ENCODE results near the gene HBEGF.
"Not testable (repeated sequence)": the region's sequence is repeated elsewhere in the genome, so short reads cannot be mapped to it uniquely, and the experiment has no call there.

Gene HBEGF

DNA sequence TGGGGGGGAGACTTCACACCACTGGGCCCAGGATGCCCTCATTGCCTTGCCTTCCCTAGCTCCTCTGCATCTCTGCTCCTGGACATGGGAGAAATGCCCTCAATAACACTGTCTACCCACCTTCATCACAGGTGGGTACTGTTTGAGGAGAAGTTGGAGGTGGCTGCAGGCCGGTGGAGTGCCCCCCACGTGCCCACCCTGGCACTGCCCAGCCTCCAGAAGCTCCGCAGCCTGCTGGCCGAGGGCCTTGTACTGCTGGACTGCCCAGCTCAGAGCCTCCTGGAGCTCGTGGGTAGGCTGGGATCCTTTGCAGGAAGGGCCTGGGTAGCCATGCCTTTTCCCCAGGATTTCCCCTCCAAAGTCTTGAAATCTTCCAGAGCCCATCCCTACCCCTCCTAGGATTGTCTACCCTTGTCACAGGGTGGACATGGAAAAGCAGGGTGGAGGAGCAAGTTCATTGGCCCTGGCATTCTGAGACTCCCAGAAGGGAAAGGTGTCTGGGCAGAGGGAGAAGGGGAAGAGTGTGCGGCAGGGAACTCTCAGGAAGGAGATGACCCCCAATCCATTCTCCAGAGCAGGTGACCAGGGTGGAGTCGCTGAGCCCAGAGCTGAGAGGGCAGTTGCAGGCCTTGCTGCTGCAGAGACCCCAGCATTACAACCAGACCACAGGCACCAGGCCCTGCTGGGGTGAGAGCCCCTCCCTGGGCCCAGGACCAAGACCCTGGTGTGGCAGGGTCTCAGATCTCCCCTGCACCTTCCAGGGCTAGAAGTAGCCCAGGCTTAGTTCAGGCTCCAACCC, 14.5 kb upstream of the HBEGF start:
- no peak for DNase-seq

- DNase-seq = no peak
Measured at GRCh38 chr5:140360101-140360500, 13.7 kb upstream of the HBEGF start, which contains the start of gene SLC4A9. Gene SLC4A9, plus strand, starts transcription at chr5:140360194. Its CDS starts 43 bp downstream, at chr5:140360237.

DNA sequence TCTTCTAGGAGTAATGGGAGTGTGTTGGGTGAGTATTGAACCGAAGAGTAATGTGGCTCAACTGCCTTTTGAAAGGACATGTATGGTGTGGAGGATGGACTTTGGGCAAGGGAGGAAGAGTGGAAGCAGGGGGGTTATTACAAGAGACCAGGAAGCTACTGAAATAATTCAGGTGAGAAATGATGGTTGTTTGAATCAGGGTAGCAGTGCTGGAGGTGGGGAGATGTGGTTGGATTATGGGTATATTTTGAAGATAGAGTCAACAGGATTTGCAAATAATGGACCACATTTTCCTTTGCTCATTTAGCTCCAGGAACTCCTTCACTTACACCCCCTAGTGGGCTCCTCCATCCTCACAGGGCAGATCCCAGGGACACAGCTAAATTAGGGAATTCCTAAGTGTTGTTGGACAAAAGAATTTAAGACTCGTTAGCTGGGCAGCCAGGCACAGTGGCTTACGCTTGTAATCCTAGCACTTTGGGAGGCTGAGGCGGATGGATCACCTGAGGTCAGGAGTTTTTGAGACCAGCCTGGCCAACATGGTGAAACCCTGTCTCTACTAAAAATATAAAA, 12.4 kb upstream of the HBEGF start:
- no peak for DNase-seq

DNA sequence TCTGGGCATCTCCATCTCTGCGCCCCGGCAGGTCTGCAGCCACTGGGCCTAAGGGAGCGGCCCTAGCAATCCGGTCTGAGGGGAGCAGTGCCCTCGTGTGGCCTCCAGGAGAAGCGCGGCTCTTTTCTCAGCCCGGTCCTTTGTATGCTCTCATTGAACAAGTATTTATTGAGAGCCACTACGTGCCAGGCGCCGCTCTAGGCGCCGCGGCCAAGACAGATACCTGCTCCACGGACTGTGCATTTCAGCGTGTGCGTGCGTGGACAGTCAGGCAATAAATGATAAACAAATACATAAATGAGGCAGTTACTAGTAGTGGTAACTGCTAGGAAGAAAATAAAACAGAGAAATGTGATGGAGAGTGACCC, 11.3 kb upstream of the HBEGF start:
- peak; percentile 86 for DNase-seq

- no peak for DNase-seq
Measured at GRCh38 chr5:140356853-140357725, 10.7 kb upstream of the HBEGF start.

DNA sequence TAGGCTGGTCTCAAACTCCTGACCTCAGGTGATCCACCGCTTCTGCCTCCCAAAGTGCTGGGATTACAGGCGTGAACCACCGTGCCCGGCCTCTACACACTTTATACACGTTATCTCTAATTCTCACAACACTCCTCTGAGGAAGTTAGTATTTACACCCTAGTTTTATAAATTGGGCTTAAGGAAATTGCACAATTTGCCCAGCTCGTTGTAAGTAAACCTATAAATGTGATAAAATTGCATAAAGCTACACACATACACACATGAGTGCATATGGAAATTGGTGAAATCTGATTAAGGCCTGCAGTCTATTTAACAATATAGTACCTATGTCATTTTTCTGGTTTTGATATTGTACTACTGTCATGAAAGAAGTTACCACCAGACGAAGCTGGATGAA, 9.1 kb upstream of the HBEGF start:
- no peak for DNase-seq

- DNase-seq = peak; percentile 62
Measured at GRCh38 chr5:140351609-140352334, 5.4 kb upstream of the HBEGF start.

- DNase-seq = no peak
Measured at GRCh38 chr5:140349244-140349643, 2.8 kb upstream of the HBEGF start.

- DNase-seq = no peak
Measured at GRCh38 chr5:140348104-140348503, 1.7 kb upstream of the HBEGF start.

DNA sequence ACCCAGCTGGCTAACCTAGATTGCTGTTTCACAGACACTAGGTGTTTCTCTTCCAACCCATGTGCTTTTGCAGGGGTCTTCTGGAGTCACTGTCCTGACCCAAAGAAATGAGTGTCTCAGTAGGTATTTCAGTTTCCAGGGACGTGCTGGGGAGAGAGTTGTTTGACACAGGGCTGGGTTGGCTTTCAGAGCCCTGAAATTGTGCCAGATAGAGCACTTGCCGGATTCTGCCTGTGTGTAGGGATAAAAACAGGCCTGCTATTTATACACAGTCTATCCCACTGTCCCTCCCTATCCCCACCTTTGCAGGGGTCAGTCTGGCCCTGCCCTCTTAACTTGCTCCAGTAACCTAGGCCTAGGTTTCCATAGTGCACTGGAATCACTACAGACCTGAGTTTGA, 957 bp upstream of the HBEGF start:
- DNase-seq = no peak

- DNase-seq = no peak
Measured at GRCh38 chr5:140345919-140346347, 470 bp downstream of the HBEGF start.

DNA sequence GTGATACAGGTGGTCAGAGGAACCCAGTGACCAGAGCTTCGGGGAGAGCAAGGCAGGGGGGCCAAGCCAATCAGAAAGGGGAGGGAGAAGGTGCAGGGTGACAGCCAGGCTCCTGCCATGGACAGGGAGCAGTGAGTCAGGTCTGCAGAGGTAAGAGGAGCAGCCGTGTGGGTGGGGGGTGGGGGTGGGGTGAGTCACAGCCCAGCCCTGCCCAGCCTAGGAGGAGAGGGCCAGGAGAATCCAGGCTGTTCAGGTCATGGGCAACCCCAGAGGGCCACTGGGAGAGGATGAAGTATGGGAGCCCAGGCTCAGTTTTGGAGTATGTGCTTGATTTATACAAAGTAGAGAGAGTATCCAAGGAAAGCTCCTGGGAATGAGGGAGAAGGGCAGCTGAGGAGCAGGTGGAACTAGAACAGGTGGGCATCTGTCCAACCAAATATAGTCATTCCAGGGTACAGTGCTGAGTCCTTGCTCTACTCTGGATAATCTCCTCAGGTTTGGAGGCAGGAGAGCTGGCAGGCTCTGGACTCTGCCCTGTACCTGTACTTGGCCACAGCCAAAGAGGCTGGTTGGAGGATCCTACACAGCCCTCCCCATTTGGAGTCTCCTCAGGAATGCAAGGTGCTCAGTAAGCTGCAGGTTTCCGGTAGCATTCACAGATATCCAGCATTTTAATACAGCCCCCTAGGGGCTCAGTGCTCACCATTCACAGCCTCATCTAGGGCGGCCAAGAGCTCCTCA, 1.6 kb downstream of the HBEGF start:
- DNase-seq = peak; percentile 44

DNA sequence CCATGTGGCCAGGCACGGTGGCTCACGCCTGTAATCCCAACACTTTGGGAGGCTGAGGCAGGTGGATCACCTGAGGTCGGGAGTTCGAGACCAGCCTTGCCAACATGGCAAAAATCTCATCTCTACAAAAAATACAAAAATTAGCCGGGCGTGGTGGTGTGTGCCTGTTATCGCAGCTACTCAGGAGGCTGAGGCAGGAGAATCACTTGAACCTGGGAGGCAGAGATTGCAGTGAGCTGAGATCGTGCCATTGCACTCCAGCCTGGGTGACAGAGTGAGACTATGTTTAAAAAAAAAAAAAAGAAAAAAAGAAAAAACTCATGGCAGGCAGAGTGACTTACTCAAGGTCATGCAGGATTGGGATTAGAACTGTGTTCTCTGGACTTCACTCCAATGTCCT, 2.6 kb downstream of the HBEGF start:
- DNase-seq = not testable (repeated sequence)

DNA sequence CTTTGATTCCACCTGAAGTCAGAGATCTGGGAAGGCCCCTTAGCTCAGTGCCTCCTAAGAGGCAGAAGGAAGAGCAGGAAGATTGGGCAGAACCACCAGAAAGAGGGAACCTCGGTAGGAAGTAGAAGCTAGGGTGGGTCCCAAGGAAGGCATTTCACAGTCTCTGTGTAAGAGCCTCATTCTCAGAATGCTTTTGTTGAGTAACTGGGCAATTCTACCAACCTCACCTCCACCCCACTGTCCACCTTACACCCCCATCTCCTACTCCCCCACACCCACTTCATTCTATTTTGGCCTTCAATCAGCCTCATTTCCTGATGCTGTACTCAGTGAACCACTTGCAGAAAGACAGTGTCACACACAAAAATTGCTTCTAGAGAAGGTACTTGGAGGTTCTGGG, 3.5 kb downstream of the HBEGF start:
- no peak for DNase-seq

DNA sequence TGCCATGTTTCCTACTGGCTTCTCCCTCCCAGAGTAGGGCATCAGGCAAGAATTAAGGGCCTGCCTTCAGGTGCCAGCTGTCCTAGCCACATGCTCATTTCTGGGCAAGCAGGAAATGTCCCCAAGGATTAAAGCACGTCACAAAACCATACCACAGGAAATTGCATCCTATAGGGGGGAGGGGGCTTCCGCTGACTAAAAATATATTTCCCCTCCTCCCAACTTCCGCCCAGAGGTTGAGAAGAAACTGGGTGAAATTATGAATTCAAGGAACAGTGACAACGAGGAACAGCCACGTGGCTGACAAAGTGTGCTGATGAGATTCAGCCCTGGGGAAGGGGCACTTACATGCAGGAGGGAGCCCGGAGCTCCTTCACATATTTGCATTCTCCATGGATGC, 4.1 kb downstream of the HBEGF start:
- peak; percentile 50 for DNase-seq

DNA sequence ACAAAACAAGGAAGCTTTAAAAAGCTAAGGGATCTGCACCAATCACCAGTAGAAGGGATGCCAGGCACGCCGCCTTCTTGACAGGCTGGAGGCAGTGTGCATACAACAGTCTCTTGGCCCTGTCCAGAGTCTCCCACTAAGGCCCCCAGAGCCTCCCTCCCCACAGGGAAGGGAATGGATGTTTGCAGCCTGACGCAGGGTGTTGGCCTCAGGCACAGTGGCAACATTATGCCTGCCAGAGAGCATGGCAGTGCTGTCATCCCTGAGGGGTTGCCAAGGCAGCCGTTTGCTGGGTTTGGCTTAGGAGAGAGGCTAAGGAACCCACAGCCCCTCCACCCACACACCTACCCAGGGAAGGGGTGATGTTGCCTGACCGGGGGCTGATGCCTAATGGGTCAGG, 4.8 kb downstream of the HBEGF start:
- DNase-seq = no peak

DNA sequence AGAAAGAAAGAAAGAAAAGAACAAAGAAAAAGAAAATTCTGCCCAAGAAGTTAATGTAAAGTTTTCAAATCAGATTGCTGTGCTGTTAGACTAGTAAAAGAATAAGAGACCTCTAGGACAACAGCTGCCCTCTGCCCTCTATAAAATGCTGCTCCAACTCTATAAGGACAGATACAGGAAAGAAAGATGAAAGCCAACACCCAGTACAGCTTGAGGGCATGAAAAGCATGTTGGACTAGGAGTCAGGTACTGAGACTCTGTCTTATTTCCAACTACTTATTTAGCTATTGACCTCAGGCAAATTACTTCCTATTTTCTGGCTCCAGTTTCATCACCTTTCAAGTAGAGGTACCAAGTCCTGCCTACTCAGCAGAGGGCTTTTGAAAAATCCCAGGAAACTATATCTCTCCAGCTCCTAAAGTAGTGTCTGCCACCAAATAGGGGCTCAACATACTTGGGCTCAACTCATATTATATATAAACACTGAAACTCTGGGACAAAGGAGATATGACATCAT, 5.7 kb downstream of the HBEGF start:
- DNase-seq = no peak

DNA sequence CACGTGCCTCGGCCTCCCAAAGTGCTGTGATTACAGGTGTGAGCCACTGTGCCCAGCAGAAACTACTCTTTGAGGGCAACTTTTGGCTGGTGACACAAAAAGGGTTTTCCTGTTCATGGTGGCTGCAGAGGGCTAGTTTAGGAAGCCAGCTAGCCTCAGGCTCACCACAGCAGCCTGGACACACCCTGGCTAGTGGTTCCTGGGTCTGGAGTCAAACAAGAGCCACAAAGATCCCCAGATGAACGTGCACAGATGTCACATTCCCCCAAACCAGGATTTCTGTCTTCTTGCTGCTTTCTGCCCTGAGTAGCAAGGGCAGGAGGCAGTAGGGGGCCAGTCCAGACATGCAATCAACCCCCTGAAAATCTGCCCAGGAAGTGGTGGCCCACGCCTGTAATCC, 6.8 kb downstream of the HBEGF start:
- DNase-seq = no peak

DNA sequence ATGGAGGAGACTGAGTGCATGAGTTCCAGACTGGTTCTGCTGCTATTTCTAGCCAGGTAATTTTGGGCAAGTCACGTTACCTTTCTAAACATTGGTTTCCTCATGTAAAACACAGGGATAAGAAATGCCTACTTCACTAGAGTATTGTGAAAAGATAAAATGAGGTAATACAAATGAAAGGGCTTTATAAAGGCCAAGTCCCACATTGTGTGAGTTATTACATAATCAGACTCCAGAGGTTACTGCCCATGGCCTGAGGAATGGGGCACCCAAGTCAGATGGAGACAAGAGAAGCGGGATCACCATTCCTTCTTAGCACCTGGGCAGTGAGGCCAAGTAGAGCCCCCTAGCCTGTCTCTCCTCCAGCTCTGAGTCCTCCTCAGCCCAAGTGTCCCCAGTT, 7.5 kb downstream of the HBEGF start:
- no peak for DNase-seq

DNA sequence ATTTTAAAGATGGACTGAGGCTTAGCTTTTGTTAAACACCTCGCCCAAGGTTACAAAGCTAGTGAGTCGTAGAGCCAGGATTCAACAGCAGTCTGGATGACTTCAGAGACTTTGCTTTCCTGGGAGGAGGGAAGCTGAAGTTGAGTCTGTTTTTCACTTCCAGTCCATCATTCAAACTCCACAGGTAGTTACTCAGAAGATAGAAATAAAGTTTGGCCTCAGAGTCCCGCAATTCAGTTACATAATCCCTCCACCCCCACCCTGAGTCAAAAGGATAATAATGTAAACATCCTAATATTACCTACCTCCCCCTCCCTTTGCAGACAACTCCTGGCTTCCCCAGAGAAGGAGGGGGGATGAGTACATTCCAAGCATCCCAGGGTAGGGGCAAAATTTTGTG, 8.1 kb downstream of the HBEGF start:
- no peak for DNase-seq

DNA sequence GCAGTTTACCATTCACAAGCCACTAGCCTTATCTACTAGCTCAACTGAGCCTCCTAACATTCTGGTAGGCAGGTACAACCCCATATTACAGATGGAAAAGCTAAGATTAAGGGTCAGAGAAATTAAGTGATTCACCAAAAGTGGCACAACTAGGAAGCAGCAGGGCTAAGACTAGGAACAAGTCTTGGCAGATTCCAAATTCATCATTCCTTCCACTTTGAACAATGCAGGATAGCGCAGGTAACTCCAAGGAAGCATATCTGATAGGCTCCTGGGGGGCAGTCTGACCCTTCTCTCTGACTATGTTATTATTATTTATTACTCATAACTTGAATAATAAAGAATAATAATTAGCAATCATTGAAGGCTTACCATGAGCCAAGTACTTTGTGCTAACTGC, 8.5 kb downstream of the HBEGF start:
- DNase-seq = no peak

GRCh38 chr5:140336388-140336787, 10.0 kb downstream of the HBEGF start:
- DNase-seq = no peak
